ENCODE data around the gene CSNK1A1L.
A peak's percentile ranks its signal among the peaks of the same experiment; 100 is the strongest.

Gene CSNK1A1L

DNA sequence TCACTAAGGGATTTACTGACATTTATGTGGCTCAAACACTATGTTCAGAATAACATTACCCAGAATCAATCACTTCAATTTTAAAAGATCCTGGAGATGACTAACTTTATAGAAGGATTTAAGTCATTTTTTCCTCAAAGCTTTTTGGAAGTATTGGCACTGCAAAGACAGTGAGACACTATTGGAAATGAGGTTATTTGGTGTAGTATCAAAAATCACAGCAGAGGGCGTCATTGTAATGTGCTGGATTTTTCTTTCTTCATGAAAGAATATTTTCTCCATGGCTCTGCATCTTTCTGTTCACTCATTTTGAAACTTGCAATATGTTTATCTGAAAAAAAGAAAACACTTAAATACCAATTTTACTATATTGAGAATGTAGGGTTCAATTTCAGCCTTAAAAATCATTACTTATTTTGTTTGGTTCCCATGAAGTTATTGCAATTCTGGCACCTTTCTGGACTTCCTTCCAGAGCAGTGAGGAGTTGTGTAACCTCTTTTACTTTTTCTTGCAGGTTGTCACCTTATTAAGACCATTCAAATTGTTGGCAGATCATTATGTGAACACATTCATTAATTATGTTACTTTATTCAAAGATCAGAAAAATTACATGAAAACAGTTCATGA is 3.7 kb upstream of the CSNK1A1L start:
- DNase-seq (ENCODE audit: low read depth) = peak; percentile 53
- TF ChIP-seq, protein P1, sequence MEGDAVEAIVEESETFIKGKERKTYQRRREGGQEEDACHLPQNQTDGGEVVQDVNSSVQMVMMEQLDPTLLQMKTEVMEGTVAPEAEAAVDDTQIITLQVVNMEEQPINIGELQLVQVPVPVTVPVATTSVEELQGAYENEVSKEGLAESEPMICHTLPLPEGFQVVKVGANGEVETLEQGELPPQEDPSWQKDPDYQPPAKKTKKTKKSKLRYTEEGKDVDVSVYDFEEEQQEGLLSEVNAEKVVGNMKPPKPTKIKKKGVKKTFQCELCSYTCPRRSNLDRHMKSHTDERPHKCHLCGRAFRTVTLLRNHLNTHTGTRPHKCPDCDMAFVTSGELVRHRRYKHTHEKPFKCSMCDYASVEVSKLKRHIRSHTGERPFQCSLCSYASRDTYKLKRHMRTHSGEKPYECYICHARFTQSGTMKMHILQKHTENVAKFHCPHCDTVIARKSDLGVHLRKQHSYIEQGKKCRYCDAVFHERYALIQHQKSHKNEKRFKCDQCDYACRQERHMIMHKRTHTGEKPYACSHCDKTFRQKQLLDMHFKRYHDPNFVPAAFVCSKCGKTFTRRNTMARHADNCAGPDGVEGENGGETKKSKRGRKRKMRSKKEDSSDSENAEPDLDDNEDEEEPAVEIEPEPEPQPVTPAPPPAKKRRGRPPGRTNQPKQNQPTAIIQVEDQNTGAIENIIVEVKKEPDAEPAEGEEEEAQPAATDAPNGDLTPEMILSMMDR (IDR thresholded peaks at IDR 0.05; ENCODE audit: insufficient read depth, low read depth, low read length, missing control alignments) = peak; percentile 68
- no peak overlapping the region for H3K4me3 ChIP-seq (ENCODE audit: low read length)

DNA sequence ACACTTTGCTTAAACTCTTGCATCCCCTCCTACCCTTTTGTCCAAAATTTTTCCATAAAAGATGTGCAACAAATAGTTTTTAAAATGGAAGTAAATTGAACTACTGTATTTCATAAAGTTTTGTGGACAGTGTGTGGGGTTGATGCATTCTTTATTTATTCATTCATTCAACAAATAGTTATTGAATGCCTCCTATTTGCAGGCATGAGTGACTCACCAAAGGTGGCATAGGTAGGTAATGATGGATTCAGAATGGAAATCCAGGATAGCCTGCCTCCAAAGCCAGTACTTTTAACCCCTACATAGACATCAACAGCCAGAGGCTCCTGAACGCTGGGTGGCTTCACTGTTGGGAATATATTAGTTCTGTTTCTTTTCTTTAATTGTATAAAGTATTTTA is 2.4 kb upstream of the CSNK1A1L start:
- no peak overlapping the region for H3K4me3 ChIP-seq (ENCODE audit: low read length)
- peak; percentile 44 for DNase-seq (ENCODE audit: low read depth)
- TF ChIP-seq, protein P1 (IDR thresholded peaks at IDR 0.05; ENCODE audit: insufficient read depth, low read depth, low read length, missing control alignments) = no peak

DNA sequence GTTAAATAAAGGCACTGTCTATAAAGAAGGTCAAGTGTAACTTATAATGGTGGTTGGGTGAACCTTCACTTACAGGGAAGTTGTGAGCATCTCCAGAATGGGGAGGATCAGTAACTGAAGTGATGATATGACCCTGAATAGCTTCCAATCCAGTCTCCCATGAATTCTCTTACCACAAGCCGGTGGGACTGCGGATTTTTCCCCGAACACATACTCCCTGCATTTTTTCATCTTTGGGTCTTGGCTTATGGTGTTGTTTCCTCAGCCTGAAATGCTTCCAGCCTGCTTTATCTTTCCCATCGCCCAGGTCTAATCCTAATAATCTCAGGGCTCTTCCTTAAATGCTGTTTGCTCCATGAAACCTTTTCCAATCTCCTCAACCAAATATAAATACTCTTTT is 2.0 kb upstream of the CSNK1A1L start:
- no peak overlapping the region for H3K4me3 ChIP-seq (ENCODE audit: low read length)
- DNase-seq (ENCODE audit: low read depth) = no peak
- TF ChIP-seq, protein P1 (IDR thresholded peaks at IDR 0.05; ENCODE audit: insufficient read depth, low read depth, low read length, missing control alignments) = no peak

DNA sequence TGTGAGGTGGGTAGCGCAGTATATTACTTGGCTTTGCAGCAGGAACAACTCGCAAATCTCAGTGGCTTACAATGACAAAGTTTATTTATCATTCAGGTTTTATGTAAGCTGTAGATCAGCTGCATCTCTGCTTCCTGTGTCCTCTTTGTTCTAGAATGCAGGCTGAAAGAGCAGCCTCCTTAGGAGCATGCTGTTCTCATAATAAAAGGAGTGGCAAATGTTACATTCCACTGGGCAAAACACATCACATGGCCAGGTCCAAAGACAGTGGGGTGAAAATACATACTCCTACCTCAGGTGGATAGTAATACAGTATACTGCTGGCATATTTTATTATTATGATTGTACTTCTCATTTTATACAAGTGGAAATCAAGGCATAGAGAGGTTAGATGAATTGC is 1.2 kb upstream of the CSNK1A1L start:
- DNase-seq (ENCODE audit: low read depth) = no peak

DNA sequence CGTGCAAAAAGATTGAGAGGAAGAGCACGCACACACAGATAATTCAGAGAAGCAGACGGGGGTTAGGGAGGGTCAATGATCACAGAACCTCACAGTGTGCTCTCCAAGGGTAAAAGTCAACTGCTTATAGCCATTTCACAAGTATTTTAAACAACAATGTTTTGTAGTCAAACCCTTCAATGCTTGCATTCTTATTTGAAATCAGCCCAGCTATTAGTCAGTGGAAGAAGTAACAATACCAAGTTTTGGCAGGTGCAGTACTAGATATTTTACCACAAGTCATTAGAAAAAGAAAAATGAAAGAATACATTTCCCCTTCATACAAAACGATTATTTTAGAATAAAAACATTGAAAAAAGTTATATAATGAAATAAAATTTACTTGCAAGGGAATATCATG is 2.6 kb downstream of the CSNK1A1L start:
- no peak overlapping the region for H3K4me3 ChIP-seq (ENCODE audit: low read length)
- TF ChIP-seq, protein P1 (IDR thresholded peaks at IDR 0.05; ENCODE audit: insufficient read depth, low read depth, low read length, missing control alignments) = no peak
- DNase-seq (ENCODE audit: low read depth) = no peak

More for the DNA sequence above, 1.2 kb upstream of the CSNK1A1L start:
- H3K4me3 ChIP-seq (ENCODE audit: low read length) = no peak overlapping the region
- TF ChIP-seq, protein P1 (IDR thresholded peaks at IDR 0.05; ENCODE audit: insufficient read depth, low read depth, low read length, missing control alignments) = no peak

DNA sequence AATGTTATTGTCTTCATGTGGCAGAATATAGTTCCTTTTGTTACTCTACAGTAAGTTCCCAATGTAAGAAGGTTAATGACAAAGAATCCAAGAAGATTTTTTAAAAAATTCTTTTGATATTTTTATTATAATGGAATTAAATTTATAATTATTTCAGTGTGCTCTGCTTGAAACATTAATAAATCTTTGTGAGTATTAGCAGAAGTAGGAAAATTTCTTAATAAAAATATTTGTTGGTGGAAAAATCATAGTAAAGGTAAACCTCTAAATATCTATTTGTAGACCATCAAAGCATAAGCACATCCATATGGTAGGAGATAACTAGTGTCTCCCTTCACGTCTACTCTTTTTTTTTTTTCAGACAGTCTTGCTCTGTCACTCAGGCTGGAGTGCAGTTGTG is 4.3 kb downstream of the CSNK1A1L start:
- TF ChIP-seq, protein P1 (IDR thresholded peaks at IDR 0.05; ENCODE audit: insufficient read depth, low read depth, low read length, missing control alignments) = no peak
- DNase-seq (ENCODE audit: low read depth) = no peak
- no peak overlapping the region for H3K4me3 ChIP-seq (ENCODE audit: low read length)

DNA sequence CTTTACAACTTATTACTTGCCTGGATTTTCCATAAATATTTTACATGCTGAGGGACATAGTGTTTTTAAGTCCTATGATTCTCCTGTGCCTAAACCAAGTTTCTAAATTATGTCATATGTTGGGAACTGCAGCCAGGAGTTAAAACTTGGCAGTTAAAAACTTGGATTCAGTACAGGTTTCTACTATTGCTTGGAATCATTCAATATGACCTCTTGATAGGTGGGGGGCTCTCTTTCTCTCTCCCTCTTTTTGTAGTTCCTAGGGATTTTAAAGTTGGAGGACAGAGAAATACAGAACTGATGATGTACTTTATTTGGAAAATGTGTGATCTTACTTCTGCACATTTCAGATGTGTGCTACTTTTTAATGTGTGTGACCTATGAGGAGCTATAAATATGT is 4.7 kb downstream of the CSNK1A1L start:
- TF ChIP-seq, protein P1 (IDR thresholded peaks at IDR 0.05; ENCODE audit: insufficient read depth, low read depth, low read length, missing control alignments) = no peak
- H3K4me3 ChIP-seq (ENCODE audit: low read length) = no peak overlapping the region
- no peak for DNase-seq (ENCODE audit: low read depth)
